ENCODE data around the gene SWI5. TPM values are rescaled to one million over a fixed set of nuclear protein-coding genes. Genes with fewer than 3 reads are reported as not detected.

Gene SWI5
- total RNA-seq, 1 experiment from 2014 or later = 18.0 TPM

GRCh38 chr9:128242124-128242523 is 34.0 kb upstream of the SWI5 start:
- Mint-ChIP-seq H3K27ac (ENCODE audit: unreplicated experiment) (no peak overlapping the region), H3K36me3 (ENCODE audit: insufficient read depth, unreplicated experiment) (no peaks in the 10 kb centered on the region), H3K9me3 (ENCODE audit: unreplicated experiment) (no peaks in the 10 kb centered on the region), H3K4me3 (ENCODE audit: unreplicated experiment) (no peak overlapping the region), H3K4me1 (ENCODE audit: low read depth, unreplicated experiment) (peaks cover 5% of the 10 kb centered on the region), H3K27me3 (ENCODE audit: insufficient read depth, unreplicated experiment) (no peaks in the 10 kb centered on the region)
- TF ChIP-seq, protein P1, sequence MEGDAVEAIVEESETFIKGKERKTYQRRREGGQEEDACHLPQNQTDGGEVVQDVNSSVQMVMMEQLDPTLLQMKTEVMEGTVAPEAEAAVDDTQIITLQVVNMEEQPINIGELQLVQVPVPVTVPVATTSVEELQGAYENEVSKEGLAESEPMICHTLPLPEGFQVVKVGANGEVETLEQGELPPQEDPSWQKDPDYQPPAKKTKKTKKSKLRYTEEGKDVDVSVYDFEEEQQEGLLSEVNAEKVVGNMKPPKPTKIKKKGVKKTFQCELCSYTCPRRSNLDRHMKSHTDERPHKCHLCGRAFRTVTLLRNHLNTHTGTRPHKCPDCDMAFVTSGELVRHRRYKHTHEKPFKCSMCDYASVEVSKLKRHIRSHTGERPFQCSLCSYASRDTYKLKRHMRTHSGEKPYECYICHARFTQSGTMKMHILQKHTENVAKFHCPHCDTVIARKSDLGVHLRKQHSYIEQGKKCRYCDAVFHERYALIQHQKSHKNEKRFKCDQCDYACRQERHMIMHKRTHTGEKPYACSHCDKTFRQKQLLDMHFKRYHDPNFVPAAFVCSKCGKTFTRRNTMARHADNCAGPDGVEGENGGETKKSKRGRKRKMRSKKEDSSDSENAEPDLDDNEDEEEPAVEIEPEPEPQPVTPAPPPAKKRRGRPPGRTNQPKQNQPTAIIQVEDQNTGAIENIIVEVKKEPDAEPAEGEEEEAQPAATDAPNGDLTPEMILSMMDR (IDR thresholded peaks at IDR 0.05; ENCODE audit: insufficient read depth in 1 of 2, low read depth in 1 of 2, low read length in 1 of 2, severe bottlenecking in 1 of 2, unreplicated experiment in 1 of 2) = no peak
- ChIA-PET CTCF (interaction anchor here (2.3 kb wide), 1 partner anchor 13 kb away, joined by 6 read pairs; no protein-coding TSS in a partner anchor), POLR2A (no interaction called here)
- Histone ChIP-seq H3K27me3 (replicated peaks; ENCODE audit: control insufficient read depth, insufficient read depth, low read length) (no peaks in the 10 kb centered on the region), H3K4me1 (no peaks in the 10 kb centered on the region), H3K4me3 (ENCODE audit: low read depth, low read length) (no peak overlapping the region), H3K36me3 (ENCODE audit: control insufficient read depth, insufficient read depth, low read length) (no peaks in the 10 kb centered on the region), H3K9me3 (no peaks in the 10 kb centered on the region)
- BruUV-seq (replicated peaks) = no TSS peak
- no peak for DNase-seq
- intact Hi-C loops (cut with micrococcal nuclease; ENCODE audit: unreplicated experiment) = no loop called here

GRCh38 chr9:128242828-128243214 is 33.3 kb upstream of the SWI5 start:
- CTCF ChIA-PET = no interaction called here
- no peaks in the 10 kb centered on the region for H3K9me3 Mint-ChIP-seq (ENCODE audit: unreplicated experiment)
- no TSS peak for BruUV-seq (replicated peaks)
- Histone ChIP-seq H3K9me3 (no peaks in the 10 kb centered on the region), H3K4me1 (no peaks in the 10 kb centered on the region), H3K36me3 (ENCODE audit: control insufficient read depth, insufficient read depth, low read length) (no peaks in the 10 kb centered on the region), H3K4me3 (ENCODE audit: low read depth, low read length) (no peak overlapping the region), H3K27me3 (replicated peaks; ENCODE audit: control insufficient read depth, insufficient read depth, low read length) (no peaks in the 10 kb centered on the region)
- TF ChIP-seq, protein P1 (IDR thresholded peaks at IDR 0.05; ENCODE audit: insufficient read depth in 1 of 2, low read depth in 1 of 2, low read length in 1 of 2, severe bottlenecking in 1 of 2, unreplicated experiment in 1 of 2) = no peak
- no peak for DNase-seq
- POLR2A ChIA-PET = no interaction called here
- no peak overlapping the region for H3K27ac Mint-ChIP-seq (ENCODE audit: unreplicated experiment)
- intact Hi-C loops (cut with micrococcal nuclease; ENCODE audit: unreplicated experiment) = no loop called here
- peaks cover 5% of the 10 kb centered on the region for H3K4me1 Mint-ChIP-seq (ENCODE audit: low read depth, unreplicated experiment)
- H3K36me3 Mint-ChIP-seq (ENCODE audit: insufficient read depth, unreplicated experiment) = no peaks in the 10 kb centered on the region
- H3K27me3 Mint-ChIP-seq (ENCODE audit: insufficient read depth, unreplicated experiment) = no peaks in the 10 kb centered on the region
- H3K4me3 Mint-ChIP-seq (ENCODE audit: unreplicated experiment) = no peak overlapping the region

DNA sequence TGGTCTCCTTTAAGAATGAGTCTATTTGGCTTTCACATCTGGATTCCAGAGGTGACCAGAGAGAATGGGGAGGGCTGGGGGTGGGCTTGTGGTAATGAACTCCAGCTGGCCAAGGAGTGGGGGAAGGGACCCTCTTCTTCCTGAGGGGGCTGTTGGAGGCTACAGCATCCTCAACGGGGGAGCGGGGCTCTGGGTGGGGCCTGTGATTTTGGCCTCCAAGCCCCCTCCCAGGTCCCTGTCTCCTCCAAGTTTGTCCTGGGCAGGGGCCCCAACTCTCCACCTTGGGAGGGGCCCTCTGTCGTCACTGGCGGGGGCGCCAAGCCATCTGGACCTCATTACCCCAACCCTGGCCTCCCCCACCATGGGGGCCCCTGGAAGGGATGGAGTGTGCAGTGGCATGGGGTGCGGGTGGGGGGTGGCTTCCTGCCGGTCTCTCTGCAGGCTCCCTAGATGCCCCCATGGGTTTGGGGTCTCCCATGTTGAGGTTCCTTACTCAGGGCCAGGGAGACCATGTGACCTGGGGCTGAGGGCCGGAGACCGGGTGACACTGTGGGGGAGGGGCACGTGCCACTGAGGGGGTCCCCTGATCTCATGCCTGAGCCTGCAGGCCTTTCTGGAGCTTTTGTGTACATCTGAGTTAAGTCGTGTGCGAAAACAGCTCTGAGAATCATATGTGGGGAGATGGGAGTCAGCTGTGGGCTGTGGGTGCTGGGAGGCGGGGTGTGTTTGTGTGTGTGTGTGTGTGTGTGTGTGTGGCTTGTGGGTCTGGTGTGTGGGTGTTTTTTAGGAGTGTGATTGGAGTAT is 32.7 kb upstream of the SWI5 start:
- BruUV-seq (replicated peaks) = no TSS peak
- intact Hi-C loops (cut with micrococcal nuclease; ENCODE audit: unreplicated experiment) = no loop called here
- no peak overlapping the region for H3K4me3 Mint-ChIP-seq (ENCODE audit: unreplicated experiment)
- no peaks in the 10 kb centered on the region for H3K27me3 Mint-ChIP-seq (ENCODE audit: insufficient read depth, unreplicated experiment)
- H3K9me3 Mint-ChIP-seq (ENCODE audit: unreplicated experiment) = no peaks in the 10 kb centered on the region
- H3K27ac Mint-ChIP-seq (ENCODE audit: unreplicated experiment) = no peak overlapping the region
- DNase-seq = no peak
- no peak overlapping the region for H3K4me3 ChIP-seq (ENCODE audit: low read depth, low read length)
- CTCF ChIA-PET = no interaction called here
- no peaks in the 10 kb centered on the region for H3K9me3 ChIP-seq
- TF ChIP-seq, protein P1 (IDR thresholded peaks at IDR 0.05; ENCODE audit: insufficient read depth in 1 of 2, low read depth in 1 of 2, low read length in 1 of 2, severe bottlenecking in 1 of 2, unreplicated experiment in 1 of 2) = no peak
- no peaks in the 10 kb centered on the region for H3K27me3 ChIP-seq (replicated peaks; ENCODE audit: control insufficient read depth, insufficient read depth, low read length)
- POLR2A ChIA-PET = no interaction called here
- H3K36me3 Mint-ChIP-seq (ENCODE audit: insufficient read depth, unreplicated experiment) = no peaks in the 10 kb centered on the region
- no peaks in the 10 kb centered on the region for H3K4me1 ChIP-seq
- no peaks in the 10 kb centered on the region for H3K36me3 ChIP-seq (ENCODE audit: control insufficient read depth, insufficient read depth, low read length)
- peaks cover 5% of the 10 kb centered on the region for H3K4me1 Mint-ChIP-seq (ENCODE audit: low read depth, unreplicated experiment)
